ENCODE results near the gene MAD1L1.

- TF ChIP-seq POLR2A (IDR thresholded peaks at IDR 0.05) = no peak
- no peak for TF ChIP-seq CTCF (IDR thresholded peaks at IDR 0.05)
Observed at GRCh38 chr7:2227699-2228098, 5.0 kb downstream of the MAD1L1 start.
